Epithelial cell of esophagus (primary cell): ENCODE data around the gene FAM221B.

Source experiments
- DNase-seq: peaks from one replicate; pipeline ENCODE4 v3.0.0; 2010; ENCODE audit warnings: low read depth
- H3K4me3 ChIP-seq: 2 replicates; pipeline ENCODE4 v1.5.1; 2011; ENCODE audit warnings: mild to moderate bottlenecking, low read length, control low read depth
- TF ChIP-seq, protein P1 (sequence below): IDR thresholded peaks from 2 replicates; pipeline ENCODE4 v1.5.1; 2011; ENCODE audit warnings: low read depth, mild to moderate bottlenecking, low read length, control low read depth, inconsistent platforms; ENCODE audit not compliant: insufficient read depth; ENCODE audit errors: missing control alignments

FAM221B gene

DNA sequence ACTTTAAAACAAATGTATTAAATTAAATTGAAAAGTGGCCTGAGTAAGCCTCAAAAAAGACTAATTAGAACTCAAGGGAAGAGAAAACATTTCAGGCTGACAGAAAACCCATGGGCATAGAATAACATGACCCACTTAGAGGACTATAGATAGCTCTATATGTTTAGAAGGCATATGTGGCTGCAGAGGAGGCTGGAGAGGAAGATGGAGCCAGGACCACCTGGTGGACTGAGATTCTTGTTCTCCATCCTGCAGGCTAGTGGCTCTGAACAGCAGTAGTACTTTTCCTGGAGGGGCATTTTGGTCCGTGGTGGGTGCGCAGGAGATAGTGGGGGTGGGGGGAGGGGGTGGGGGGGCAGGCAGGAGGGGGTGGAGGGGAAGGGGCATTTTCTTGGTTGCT lies 47.5 kb downstream of the FAM221B start:
- TF ChIP-seq, protein P1, sequence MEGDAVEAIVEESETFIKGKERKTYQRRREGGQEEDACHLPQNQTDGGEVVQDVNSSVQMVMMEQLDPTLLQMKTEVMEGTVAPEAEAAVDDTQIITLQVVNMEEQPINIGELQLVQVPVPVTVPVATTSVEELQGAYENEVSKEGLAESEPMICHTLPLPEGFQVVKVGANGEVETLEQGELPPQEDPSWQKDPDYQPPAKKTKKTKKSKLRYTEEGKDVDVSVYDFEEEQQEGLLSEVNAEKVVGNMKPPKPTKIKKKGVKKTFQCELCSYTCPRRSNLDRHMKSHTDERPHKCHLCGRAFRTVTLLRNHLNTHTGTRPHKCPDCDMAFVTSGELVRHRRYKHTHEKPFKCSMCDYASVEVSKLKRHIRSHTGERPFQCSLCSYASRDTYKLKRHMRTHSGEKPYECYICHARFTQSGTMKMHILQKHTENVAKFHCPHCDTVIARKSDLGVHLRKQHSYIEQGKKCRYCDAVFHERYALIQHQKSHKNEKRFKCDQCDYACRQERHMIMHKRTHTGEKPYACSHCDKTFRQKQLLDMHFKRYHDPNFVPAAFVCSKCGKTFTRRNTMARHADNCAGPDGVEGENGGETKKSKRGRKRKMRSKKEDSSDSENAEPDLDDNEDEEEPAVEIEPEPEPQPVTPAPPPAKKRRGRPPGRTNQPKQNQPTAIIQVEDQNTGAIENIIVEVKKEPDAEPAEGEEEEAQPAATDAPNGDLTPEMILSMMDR: no peak
- no peak overlapping the region for H3K4me3 ChIP-seq
- DNase-seq: no peak

DNA sequence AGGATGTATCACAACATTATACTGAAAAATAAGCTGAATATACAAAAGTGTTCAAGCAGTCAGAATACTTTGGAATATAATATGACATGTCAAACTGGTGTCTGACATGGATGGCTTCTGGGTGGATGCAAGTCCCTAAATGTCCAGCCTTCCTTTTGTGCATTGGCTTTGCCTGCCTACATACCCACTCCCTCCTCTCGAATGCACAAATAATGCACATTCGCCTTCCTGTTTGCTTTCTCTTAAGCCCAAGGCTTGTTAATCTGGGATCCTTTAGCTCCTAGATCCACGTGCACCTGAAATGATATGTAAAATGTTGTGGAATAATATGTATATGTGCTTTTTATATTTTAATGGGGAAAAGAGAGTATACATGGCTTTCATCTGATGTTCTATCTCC lies 50.0 kb downstream of the FAM221B start:
- TF ChIP-seq, protein P1: no peak
- H3K4me3 ChIP-seq: no peak overlapping the region
- DNase-seq: no peak

DNA sequence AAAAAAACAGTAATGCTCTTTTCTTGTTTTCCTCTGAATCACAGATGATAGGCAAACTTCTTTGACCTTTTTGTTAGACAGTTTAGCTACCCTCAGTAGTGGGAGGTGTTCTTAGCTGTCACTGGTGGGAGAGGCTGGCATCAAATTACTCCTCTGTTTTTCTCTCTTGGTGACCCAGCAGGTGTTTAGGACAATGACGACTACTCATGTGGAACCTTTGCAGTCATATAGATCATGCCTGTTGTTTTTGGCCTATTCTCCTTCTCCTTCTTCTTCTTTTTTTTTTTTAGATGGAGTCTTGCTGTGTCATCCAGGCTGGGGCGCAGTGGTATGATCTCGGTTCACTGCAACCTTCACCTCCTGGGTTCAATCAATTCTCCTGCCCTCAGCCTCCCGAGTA lies 52.5 kb downstream of the FAM221B start:
- DNase-seq: no peak
- H3K4me3 ChIP-seq: no peak overlapping the region
- TF ChIP-seq, protein P1: no peak

DNA sequence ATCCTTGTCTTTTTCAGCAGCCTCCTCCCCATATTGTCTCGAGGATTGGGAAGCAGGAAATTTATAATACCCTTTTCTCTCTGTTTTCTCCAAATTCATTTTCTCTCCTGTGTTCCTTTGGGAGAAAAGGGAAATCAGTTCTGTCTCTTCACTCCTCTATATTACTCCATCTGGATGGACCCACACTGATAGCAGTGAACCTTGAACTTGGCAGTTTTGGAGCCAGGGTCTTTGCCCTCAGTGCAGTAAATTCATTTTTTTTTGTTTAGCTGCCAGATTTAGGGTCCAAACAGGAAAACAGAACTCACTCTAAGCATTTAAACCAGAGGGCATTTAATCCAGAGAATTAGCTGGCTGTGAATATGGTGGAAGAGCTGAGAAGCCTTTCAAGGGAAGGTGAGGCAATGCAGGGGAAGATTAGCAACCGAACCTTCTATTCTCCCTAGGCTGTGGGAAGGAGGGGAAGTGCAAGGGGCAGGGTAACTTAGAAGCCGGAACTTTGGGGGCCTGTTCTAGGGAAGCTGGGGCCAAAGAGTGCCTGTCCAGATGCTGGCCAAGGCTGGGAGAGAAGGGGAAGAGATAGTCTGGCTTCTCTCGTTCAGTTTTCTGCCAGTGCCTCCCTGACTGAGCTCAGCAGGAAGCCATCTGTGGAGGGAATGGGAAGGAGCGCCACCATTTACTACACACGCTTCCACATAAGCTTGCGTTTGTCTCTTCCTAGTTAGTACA lies 53.5 kb downstream of the FAM221B start:
- TF ChIP-seq, protein P1: no peak
- no peak for DNase-seq
- no peak overlapping the region for H3K4me3 ChIP-seq

DNA sequence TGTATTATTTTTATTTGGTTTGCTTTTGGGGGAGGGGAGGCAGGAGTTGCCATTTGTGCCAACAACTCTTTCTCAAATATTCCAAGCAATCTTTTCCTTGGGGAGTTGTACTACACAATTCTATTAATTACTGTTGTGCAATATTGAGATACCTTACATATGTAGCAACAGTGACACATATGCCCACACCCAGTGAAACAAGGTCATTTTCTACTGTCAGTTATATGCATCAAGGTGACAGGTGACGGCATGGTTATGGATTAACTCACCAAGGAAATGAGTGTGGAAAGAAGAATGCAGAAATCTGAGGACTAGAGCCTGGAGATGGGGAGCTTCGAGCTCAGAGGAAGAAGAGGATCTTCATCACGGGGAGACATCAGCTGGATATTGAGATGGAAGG lies 56.6 kb downstream of the FAM221B start:
- DNase-seq: peak; percentile 94
- TF ChIP-seq, protein P1: no peak
- no peak overlapping the region for H3K4me3 ChIP-seq

DNA sequence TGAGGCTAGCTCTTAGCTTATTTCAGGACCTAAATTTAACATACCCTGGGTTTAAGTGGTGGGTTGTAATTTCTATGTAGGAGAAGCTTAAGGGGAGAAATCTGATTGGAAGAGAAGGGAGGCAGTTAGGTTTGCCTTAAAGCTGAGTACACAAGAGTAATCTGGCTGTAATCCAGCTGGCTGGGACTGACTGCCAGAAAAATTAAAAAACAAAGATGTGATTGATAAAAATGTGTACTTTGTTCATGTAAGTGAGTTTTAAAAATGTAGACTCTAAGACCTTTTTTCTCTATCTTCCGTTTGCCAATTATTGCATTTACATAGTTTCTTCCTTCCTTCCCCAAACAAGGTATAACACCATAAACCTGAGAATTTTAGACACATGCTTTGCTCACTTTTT lies 57.0 kb downstream of the FAM221B start:
- no peak overlapping the region for H3K4me3 ChIP-seq
- peak; percentile 44 for DNase-seq
- TF ChIP-seq, protein P1: no peak

DNA sequence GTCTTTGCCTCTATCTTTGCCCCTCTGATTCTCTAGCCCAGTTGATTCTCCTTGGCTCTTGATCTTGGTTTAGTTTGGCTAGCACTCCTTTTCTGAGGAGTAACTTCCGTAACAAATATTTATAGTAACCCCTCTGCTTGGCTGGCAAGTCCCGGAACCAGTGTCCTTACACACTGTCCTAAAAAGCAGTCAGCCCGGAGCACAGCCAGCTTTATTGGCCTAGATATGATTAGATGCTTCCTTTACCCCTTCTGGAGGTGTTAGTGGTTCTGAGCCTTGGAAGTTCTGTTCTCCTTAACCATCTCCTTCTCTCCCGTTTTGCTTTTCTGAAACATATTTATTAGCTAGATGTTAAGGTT lies 57.5 kb downstream of the FAM221B start:
- no peak for DNase-seq
- TF ChIP-seq, protein P1: no peak
- H3K4me3 ChIP-seq: no peak overlapping the region
